H1 (cell line): ENCODE data around the gene GLIS2. TPM values are rescaled to one million over a fixed set of nuclear protein-coding genes. Genes with fewer than 3 reads are reported as not detected.

ENCODE experiments used
- MAFK ChIP-seq: IDR thresholded peaks from 2 replicates; pipeline ENCODE4 v1.6.1; 2012; ENCODE audit warnings: low read depth, mild to moderate bottlenecking, improper control_type of control experiment, low read length
- polyA plus RNA-seq, 7 experiments: library from polyadenylated mRNA; depleted of rRNA in 3 of 7; stranded (reverse) in 5 of 7; unstranded in 2 of 7; fragments of >200 nt in 5 of 7; fragments of 200-250 nt in 2 of 7; gene quantifications; 1 replicate in 5 of 7; 2 replicates in 1 of 7; 4 replicates in 1 of 7; pipeline versions ENCODE4 v1.2.1 to v1.2.3, GENCODE V29; 2011 to 2013; ENCODE audit warnings: missing spikeins in 2 of 7, mixed read lengths in 2 of 7
- total RNA-seq: library from RNA; stranded (reverse); fragmentation: NEBNext Ultra II Directional; extraction: Animal tissue kit (Norgen Biotek cat#: 25700); gene quantifications from 2 replicates; pipeline ENCODE4 v1.2.1, GENCODE V29; 2021
- TF ChIP-seq, protein P1 (sequence below): fragments of 300-600 bp; sonication (generic); IDR thresholded peaks from 2 replicates; pipeline ENCODE4 v1.7.1; 2012; ENCODE audit warnings: low read length, moderate library complexity, mild to moderate bottlenecking, inconsistent platforms; ENCODE audit not compliant: insufficient replicate concordance
- TF ChIP-seq, protein P2 (sequence below): IDR thresholded peaks from 2 replicates; pipeline ENCODE4 v1.6.1; 2011; ENCODE audit warnings: low read length, improper control_type of control experiment

Gene GLIS2
- total and polyA plus RNA-seq, 2 of the 8 experiments (the other 6 are each of a cell fraction or from before 2014, with no cell fraction given) = 4.3 to 17.4 TPM

DNA sequence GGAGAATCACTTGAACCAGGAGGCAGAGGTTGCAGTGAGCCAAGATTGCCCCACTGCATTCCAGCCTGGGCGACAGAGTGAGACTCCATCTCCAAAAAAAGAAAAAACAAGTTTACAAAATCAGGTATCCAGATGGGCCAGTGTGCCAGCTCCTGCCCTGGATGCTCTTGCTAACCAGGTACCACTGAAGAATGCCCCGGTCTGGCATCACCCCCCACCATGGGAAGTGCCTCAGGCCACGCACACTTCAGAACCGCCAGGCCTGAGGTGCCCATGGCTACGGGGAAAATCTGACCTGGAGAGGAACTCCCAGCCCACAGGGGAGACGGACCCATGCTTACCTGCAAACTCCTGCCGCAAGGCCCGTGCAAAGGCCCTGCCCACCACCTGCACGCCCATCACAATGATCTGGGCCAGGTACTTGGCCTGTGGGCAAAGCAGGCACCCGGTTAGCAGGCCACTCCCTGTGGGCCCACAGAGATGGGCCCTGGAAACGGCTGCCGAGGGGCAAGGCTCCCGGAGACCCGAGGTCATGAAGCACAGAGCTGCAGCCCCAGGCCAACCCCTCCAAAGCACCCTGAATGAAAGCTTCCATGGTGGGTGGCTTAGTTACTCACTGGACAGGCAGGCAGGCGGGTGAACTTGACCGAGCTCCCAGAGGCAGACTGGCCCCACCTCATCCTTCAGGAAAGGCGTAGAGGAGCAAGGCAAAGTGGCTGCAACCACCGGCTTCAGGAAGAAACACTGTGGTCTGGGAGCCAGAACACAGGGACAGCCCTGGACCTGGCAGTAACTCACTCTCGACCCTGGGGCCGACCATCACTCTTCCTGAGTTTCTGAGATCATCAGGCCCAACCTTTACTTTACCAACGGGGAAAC is 27.2 kb downstream of the GLIS2 start (continued):
- TF ChIP-seq, protein P1, sequence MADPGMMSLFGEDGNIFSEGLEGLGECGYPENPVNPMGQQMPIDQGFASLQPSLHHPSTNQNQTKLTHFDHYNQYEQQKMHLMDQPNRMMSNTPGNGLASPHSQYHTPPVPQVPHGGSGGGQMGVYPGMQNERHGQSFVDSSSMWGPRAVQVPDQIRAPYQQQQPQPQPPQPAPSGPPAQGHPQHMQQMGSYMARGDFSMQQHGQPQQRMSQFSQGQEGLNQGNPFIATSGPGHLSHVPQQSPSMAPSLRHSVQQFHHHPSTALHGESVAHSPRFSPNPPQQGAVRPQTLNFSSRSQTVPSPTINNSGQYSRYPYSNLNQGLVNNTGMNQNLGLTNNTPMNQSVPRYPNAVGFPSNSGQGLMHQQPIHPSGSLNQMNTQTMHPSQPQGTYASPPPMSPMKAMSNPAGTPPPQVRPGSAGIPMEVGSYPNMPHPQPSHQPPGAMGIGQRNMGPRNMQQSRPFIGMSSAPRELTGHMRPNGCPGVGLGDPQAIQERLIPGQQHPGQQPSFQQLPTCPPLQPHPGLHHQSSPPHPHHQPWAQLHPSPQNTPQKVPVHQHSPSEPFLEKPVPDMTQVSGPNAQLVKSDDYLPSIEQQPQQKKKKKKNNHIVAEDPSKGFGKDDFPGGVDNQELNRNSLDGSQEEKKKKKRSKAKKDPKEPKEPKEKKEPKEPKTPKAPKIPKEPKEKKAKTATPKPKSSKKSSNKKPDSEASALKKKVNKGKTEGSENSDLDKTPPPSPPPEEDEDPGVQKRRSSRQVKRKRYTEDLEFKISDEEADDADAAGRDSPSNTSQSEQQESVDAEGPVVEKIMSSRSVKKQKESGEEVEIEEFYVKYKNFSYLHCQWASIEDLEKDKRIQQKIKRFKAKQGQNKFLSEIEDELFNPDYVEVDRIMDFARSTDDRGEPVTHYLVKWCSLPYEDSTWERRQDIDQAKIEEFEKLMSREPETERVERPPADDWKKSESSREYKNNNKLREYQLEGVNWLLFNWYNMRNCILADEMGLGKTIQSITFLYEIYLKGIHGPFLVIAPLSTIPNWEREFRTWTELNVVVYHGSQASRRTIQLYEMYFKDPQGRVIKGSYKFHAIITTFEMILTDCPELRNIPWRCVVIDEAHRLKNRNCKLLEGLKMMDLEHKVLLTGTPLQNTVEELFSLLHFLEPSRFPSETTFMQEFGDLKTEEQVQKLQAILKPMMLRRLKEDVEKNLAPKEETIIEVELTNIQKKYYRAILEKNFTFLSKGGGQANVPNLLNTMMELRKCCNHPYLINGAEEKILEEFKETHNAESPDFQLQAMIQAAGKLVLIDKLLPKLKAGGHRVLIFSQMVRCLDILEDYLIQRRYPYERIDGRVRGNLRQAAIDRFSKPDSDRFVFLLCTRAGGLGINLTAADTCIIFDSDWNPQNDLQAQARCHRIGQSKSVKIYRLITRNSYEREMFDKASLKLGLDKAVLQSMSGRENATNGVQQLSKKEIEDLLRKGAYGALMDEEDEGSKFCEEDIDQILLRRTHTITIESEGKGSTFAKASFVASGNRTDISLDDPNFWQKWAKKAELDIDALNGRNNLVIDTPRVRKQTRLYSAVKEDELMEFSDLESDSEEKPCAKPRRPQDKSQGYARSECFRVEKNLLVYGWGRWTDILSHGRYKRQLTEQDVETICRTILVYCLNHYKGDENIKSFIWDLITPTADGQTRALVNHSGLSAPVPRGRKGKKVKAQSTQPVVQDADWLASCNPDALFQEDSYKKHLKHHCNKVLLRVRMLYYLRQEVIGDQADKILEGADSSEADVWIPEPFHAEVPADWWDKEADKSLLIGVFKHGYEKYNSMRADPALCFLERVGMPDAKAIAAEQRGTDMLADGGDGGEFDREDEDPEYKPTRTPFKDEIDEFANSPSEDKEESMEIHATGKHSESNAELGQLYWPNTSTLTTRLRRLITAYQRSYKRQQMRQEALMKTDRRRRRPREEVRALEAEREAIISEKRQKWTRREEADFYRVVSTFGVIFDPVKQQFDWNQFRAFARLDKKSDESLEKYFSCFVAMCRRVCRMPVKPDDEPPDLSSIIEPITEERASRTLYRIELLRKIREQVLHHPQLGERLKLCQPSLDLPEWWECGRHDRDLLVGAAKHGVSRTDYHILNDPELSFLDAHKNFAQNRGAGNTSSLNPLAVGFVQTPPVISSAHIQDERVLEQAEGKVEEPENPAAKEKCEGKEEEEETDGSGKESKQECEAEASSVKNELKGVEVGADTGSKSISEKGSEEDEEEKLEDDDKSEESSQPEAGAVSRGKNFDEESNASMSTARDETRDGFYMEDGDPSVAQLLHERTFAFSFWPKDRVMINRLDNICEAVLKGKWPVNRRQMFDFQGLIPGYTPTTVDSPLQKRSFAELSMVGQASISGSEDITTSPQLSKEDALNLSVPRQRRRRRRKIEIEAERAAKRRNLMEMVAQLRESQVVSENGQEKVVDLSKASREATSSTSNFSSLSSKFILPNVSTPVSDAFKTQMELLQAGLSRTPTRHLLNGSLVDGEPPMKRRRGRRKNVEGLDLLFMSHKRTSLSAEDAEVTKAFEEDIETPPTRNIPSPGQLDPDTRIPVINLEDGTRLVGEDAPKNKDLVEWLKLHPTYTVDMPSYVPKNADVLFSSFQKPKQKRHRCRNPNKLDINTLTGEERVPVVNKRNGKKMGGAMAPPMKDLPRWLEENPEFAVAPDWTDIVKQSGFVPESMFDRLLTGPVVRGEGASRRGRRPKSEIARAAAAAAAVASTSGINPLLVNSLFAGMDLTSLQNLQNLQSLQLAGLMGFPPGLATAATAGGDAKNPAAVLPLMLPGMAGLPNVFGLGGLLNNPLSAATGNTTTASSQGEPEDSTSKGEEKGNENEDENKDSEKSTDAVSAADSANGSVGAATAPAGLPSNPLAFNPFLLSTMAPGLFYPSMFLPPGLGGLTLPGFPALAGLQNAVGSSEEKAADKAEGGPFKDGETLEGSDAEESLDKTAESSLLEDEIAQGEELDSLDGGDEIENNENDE = no peak
- TF ChIP-seq, protein P2, sequence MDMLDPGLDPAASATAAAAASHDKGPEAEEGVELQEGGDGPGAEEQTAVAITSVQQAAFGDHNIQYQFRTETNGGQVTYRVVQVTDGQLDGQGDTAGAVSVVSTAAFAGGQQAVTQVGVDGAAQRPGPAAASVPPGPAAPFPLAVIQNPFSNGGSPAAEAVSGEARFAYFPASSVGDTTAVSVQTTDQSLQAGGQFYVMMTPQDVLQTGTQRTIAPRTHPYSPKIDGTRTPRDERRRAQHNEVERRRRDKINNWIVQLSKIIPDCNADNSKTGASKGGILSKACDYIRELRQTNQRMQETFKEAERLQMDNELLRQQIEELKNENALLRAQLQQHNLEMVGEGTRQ = no peak
- no peak for TF ChIP-seq MAFK
